Measurements from ENCODE around the gene SERP2. TPM values are rescaled to one million over a fixed set of nuclear protein-coding genes. Genes with fewer than 3 reads are reported as not detected.

SERP2 gene
- total and polyA plus RNA-seq, 2 of the 8 experiments (the other 6 are each of a cell fraction or from before 2014, with no cell fraction given) = 2.0 to 2.3 TPM

DNA sequence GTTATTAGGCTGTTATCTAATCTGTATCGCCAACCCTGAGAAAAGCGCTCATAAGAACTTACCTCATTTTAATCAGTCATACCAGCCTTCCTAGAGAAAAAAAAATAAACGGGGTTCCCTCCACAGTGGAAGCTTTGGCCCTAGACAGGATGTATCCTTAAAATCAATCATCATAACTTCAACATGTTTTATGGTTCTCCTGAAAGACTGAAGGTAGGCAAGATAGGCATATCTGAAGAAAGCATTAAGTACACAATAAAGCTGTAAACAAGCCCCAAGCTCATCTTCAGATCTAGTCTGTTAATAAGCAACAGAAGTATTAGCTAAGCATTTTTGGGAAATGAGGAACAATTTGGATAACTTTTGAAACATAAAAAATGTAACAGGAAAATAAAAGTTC is 18.7 kb upstream of the SERP2 start:
- DNase-seq (ENCODE audit: low read depth in 1 of 2, low spot score in 2 of 2) (no peak), FAIRE-seq (no peak)
- WGBS, 2 experiments (ENCODE audit: extremely low coverage in 1 of 2, insufficient coverage in 1 of 2, insufficient read length in 1 of 2, insufficient replicate concordance in 2 of 2, low coverage in 1 of 2, low lambda C conversion rate in 2 of 2, missing lambda C conversion rate in 1 of 2) = 98% methylated on average over 3 of the region's 3 CpGs; no CpG with 5 or more reads in 1 of the 2 experiments
- Histone ChIP-seq H4K20me1 (replicated peaks in 1 of 2; ENCODE audit: control insufficient read depth in 1 of 2, insufficient read depth in 2 of 2, low read length in 2 of 2) (no peaks in the 10 kb centered on the region), H4K8ac (ENCODE audit: extremely low read depth, insufficient read depth, low read length) (no peak overlapping the region), H4K5ac (ENCODE audit: insufficient read length, low read depth, low read length) (no peak overlapping the region), H3K4me3 (ENCODE audit: extremely low read depth in 1 of 4, insufficient read depth in 2 of 4, low read depth in 3 of 4, low read length in 4 of 4) (no peak overlapping the region), H3K9ac (replicated peaks in 1 of 4; ENCODE audit: extremely low read depth in 1 of 4, low read depth in 3 of 4, low read length in 3 of 4) (no peak overlapping the region), H3K18ac (ENCODE audit: extremely low read depth, low read length) (no peak overlapping the region), H3K56ac (replicated peaks; ENCODE audit: insufficient read length, low read depth, low read length) (no peak overlapping the region), H3K14ac (ENCODE audit: insufficient read length) (no peak overlapping the region), H2BK120ac (replicated peaks; ENCODE audit: low read depth, low read length) (no peak overlapping the region), H4K91ac (replicated peaks; ENCODE audit: insufficient read length, low read length) (no peak overlapping the region), H2AK5ac (ENCODE audit: low read depth, low read length) (no peak overlapping the region), H2AFZ (ENCODE audit: low read length) (no peak overlapping the region), H3K79me1 (ENCODE audit: low read depth, low read length) (no peaks in the 10 kb centered on the region), H2BK5ac (ENCODE audit: low read depth, low read length) (no peak overlapping the region), H3K23ac (ENCODE audit: insufficient read length) (no peak overlapping the region), H3K27ac (ENCODE audit: low read depth, low read length) (no peak overlapping the region), H3K4me2 (ENCODE audit: insufficient read depth in 1 of 2, low read depth in 2 of 2, low read length in 2 of 2) (no peak overlapping the region), H2BK12ac (ENCODE audit: low read depth, low read length) (no peak overlapping the region), H2BK20ac (ENCODE audit: low read length) (no peak overlapping the region), H3K79me2 (ENCODE audit: control insufficient read depth in 1 of 2, insufficient read depth in 2 of 2, low read length in 2 of 2) (no peaks in the 10 kb centered on the region), H3K23me2 (ENCODE audit: low read depth, low read length) (no peaks in the 10 kb centered on the region), H3K36me3 (ENCODE audit: control insufficient read depth in 2 of 4, insufficient read depth in 4 of 4, low read length in 3 of 4) (no peaks in the 10 kb centered on the region), H2BK15ac (ENCODE audit: low read length) (no peak overlapping the region), H3K4ac (replicated peaks; ENCODE audit: insufficient read length, low read depth, low read length) (no peak overlapping the region), H3K4me1 (replicated peaks in 1 of 4; ENCODE audit: control insufficient read depth in 3 of 4, insufficient read depth in 4 of 4, low read length in 3 of 4) (no peaks in the 10 kb centered on the region), H3K9me3 (ENCODE audit: insufficient read depth in 2 of 2, low read depth in 1 of 2, low read length in 1 of 2) (no peaks in the 10 kb centered on the region), H3K27me3 (replicated peaks in 1 of 4; ENCODE audit: control insufficient read depth in 3 of 4, extremely low read depth in 1 of 4, insufficient read depth in 3 of 4, low read length in 3 of 4) (no peaks in the 10 kb centered on the region)
- ChIA-PET POLR2A (ENCODE audit: partially characterized antibody) (interaction anchor here (0.6 kb wide), 1 partner anchor 24 kb away, joined by 3 read pairs; no protein-coding TSS in a partner anchor), CTCF (ENCODE audit: partially characterized antibody) (no interaction called here)
- TF ChIP-seq CHD1 (IDR thresholded peaks at IDR 0.05; ENCODE audit: low read depth, low read length) = no peak
- no peak for TF ChIP-seq CBX8 (IDR thresholded peaks at IDR 0.05; ENCODE audit: borderline replicate concordance, low read depth, low read length)
- no peak for TF ChIP-seq ASH2L (IDR thresholded peaks at IDR 0.05; ENCODE audit: low read length)
- no peak for TF ChIP-seq MAX (IDR thresholded peaks at IDR 0.05)
